SK-MEL-5 (cell line): ENCODE data around the gene KIAA1671. TPM values are rescaled to one million over a fixed set of nuclear protein-coding genes. Genes with fewer than 3 reads are reported as not detected.

Experiments
- DNase-seq: peaks from one replicate; pipeline ENCODE4 v3.0.0-alpha.2; 2016; ENCODE audit warnings: low read depth, low spot score
- in situ Hi-C: cut with HindIII; loops from 2 replicates; pipeline ENCODE4 v1.10.0; 2016; ENCODE audit warnings: low sequenced_read_pairs, high pct_unique_total_duplicates, low pct_unique_long_range_greater_than_20kb
- total RNA-seq: library from RNA; depleted of rRNA; stranded (reverse); fragments of >200 nt; shearing (Covaris generic); gene quantifications from 2 replicates; pipeline ENCODE4 v1.2.3, GENCODE V29; 2014

The KIAA1671 gene
- total RNA-seq, 1 experiment from 2014 or later = 3.0 TPM

DNA sequence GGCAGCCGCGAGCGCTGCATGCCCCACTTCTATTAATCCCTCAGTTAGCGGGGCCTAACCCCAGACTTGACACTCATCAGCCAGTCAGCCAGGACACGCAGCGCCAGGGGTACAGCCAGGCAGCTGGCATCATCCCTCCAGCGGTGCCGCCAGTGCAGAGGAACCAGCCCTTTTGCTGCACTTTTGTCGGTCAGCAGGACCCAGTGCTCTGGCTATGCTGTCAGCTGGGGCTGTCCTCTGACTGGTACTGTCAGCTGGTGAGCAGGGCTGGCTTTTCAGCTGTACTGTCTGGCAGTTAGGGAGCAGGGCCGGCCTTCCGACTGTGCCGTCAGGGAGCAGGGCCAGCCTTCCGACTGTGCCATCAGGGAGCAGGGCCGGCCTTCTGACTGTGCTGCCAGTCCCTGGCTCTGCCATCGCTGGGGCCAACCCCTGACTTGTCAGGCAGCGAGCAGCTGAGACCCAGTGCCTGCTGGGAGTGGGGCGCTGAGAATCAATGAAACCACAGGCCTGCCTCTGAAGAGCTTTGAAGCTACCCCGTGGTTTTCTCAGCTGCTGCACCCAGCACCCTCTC is 115.4 kb downstream of the KIAA1671 start:
- no peak for DNase-seq
- in situ Hi-C loops = no loop called here

DNA sequence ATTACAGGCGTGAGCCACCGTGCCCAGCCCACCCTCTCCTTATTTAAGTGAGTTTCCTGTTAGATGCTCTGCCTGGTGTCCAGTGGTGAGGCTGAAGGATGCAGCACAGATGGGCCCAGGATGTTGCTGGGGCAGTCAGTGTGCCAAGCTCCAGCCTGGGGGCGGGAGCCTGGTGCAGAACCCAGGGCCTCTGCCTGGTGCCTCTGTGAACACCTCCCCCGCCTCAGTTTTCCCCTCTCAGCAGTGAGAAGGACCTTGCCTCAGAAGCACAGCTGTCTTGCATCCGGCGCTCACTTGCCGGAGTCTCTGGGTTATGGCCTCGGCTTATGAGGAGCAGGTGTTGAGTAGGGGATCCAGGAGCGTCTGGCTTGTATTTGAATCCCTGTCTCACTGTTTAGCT is 116.2 kb downstream of the KIAA1671 start:
- in situ Hi-C loops = no loop called here

DNA sequence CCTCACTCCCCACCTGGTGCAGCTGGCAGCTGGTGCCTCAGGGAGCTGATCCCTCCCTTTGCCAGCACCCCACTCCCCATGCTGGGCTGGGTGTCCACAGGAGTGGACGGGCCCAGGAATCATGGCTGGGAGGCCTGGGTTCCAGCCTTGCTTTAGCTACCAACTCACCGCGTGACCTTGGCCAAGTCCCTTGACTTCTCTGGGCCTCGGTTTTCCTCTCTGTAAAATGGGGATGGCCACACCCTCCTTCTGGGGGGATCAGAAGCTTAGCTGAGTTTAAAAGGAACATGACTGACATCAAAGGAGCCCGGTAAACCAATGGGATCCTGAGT is 116.9 kb downstream of the KIAA1671 start:
- DNase-seq = no peak
- in situ Hi-C loops = no loop called here

More for the DNA sequence above, 116.2 kb downstream of the KIAA1671 start:
- DNase-seq = no peak

DNA sequence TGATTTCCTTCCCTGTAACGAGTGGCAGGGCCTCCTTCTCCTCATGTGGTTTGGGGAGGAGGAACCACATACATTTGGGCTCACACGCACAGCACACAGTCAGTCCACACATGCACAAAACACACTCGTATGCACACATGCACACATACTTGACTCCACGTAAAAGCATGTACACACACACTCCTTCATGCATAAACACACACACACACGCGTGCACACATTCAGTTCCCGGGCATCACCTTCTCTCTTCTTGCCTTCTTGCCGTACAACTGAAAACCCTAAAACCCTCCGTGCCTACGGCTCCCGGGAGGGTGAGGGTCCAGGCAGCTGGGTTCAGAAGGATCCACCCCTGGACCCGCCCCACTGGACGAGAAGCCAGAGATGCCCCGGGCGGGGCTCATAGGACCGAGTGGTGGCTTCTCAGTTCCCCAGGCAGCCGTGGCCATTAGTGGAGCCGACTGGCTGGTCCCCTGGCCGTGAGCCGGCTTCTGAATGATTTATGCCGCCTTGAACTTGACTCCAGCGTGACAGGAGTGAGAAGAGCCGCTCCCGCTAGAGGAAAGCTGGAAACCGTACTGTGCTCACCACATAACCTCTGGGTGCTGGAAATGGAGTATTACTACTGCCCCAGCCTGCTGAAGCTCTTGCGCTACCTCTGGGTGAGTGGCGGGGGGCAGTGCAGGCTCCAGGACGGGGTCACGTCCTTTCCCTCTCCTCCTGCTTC is 117.4 kb downstream of the KIAA1671 start:
- DNase-seq = no peak
- in situ Hi-C loops = no loop called here

DNA sequence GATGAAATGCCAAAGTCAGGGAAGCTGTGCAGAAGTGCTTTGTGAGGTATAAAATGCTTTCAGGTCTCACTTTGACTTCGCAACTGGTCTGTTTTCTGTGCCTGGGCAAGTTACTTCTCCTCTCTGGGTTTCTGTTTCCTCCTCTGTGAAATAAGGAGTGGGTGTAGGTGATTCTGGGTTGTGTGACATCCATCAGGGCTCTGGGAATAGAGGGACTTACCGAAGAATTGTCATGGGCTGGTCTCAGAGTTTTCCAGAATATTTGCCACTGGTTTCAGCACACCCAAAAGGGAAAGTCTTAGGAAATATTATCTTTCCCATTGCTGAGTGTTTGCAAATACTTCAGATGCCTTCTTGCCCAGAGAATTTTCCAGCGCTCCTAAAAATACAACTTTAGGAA is 118.4 kb downstream of the KIAA1671 start:
- in situ Hi-C loops = no loop called here
- no peak for DNase-seq

DNA sequence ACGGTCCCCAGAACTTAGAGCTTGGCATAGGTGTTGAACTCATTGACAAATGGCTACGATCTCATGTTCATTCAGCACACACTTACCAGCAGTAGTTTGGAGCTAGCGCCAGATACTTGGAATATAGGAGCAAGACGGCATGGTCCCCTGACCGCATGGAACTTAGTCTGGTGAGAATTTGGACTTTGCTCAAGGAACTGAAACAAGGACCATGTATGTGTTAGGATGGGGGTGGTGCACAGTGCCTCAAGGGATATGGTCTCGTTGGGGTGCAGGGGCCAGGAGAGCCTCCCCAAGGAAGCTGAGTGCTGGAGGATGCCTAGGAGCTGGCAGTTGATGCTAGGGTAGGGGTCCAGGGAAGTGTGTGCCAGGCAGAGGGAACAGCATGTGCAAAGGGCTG is 119.2 kb downstream of the KIAA1671 start:
- in situ Hi-C loops = no loop called here
- DNase-seq = no peak

DNA sequence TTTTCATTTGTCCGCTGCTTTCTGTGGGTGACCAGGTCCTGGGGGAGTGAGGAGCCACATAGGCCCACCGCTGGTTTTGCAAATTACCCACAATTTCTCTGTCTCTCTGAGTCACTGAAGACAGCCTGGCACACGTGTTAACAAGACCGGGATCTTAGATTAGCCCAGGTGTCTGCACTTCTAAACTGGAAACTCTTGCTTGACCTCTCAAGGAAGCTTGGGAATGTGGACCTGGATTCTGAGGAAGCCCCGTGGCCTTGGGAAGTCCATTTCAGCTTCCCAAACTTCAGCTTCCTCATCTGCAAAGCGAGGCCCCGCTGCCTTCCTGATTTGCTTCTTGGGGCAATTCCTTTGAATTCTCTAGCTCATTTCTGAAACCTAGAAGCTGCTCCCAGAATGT is 119.9 kb downstream of the KIAA1671 start:
- DNase-seq = no peak
- in situ Hi-C loops = no loop called here

DNA sequence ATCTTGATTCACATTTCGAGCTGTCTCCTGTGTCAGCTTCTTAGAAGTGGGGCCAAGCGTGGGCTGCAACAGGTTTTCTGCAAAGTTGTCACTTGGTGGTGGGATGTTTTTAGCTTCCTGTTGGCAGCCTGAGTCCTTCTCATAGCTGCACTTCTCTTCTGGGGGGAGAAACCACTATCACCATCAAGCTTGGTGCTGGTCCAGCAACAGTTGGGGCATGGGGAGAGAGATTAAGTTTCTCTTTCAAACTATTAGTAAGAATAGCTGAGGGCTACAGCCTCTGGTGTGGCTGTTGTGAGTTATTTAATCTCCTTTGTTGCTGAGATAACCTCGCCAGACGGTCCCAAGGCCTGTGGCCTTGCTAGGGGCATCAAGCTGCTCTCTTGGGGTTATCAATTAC is 123.8 kb downstream of the KIAA1671 start:
- in situ Hi-C loops = no loop called here
- no peak for DNase-seq

DNA sequence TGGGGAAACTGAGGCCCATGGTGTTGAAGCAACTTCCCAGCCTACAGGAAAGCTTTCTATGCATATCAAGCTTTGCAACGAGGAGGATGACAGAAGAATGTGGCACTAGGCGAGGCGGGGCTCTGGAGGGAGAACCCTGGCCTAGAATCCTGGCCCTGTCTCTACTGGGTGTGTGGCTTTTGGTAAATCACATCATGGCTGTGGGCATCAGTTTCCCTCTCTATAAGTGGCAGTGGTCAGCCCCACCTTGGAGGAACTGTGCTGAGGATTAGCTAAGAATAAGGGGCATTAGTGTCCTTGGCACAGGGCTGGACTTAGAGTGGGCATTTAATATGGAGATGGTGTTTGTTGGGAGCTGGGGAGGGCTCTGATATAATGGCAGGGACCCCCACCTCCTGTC is 124.5 kb downstream of the KIAA1671 start:
- in situ Hi-C loops = no loop called here
- no peak for DNase-seq

DNA sequence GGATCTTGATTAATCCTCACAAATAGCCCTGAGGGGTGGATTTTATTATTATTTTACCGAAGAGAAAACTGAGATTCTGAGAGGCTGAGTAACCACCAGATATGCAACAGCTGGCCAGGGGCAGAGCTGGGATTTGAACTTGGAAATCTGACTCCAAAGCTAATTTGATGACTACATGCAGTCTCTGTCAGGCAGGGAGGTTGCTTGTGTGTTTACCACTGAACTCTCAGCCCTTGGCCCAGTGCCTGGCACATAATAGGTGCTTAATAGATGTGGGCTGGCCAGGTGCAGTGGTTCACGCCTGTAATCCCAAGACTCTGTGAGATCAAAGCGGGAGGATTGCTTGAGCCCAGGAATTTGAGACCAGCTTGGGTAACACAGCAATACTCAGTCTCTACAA is 125.4 kb downstream of the KIAA1671 start:
- no peak for DNase-seq

DNA sequence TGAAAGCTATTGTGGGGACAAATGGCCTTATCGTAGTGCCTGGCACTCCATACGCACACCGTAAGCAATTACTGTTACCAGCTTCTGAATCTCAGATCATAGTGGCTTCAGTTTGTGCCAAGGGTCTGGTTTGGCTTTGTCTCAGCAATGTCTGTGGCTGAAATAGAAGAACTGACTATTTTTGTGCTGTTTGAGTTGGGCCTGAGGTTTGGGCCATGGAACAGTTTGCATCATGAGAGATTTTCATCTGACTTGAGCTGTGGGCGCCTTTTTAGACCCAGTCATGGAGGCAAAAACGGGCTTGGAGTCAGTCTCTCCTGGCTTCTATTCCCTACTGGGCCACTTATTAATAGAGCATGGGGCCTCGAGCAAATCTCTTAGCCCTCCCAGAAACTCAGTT is 126.1 kb downstream of the KIAA1671 start:
- in situ Hi-C loops = no loop called here
- DNase-seq = no peak

More for the DNA sequence above, 125.4 kb downstream of the KIAA1671 start:
- in situ Hi-C loops = no loop called here

DNA sequence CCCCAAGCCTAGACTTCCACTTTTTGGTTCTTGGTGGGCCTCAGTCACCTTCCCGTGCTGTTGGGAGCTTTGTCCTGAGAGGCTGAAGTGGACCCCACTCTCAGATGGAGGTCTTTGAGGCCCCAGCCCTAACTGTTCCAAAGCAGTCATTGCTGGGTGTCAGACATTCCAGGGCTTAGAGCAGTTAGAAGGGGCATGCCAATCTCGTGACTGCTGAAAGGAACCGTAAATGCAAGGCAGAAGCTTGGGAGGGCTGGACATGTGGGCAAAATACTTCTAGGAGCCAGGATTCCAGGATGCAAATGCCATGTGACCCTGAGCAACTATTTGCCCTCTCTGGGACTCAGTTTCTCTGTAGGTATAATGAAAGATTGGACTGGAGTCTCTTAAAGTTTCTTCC is 128.3 kb downstream of the KIAA1671 start:
- peak; percentile 33 for DNase-seq

DNA sequence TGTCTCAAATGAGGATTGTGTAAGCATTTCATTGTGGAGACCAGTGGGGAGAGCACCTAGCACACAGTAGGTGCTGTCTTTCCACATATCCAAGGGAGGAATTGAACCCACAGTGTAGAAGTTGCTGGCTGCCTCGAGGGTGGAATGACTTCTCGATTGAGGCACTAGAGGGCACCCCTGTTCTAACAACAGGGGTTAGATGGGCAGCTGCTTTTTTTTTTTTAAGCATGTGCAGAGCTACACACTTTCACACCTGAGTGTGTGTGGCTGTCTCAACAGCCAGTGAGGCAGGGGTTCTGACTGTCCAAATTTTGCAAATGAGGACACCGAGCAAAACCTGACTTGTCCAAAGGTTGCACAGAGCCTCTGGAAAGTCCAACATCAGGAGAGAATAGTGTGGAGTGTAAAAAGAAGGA is 128.9 kb downstream of the KIAA1671 start:
- in situ Hi-C loops = no loop called here

More for the DNA sequence above, 128.3 kb downstream of the KIAA1671 start:
- in situ Hi-C loops = no loop called here

DNA sequence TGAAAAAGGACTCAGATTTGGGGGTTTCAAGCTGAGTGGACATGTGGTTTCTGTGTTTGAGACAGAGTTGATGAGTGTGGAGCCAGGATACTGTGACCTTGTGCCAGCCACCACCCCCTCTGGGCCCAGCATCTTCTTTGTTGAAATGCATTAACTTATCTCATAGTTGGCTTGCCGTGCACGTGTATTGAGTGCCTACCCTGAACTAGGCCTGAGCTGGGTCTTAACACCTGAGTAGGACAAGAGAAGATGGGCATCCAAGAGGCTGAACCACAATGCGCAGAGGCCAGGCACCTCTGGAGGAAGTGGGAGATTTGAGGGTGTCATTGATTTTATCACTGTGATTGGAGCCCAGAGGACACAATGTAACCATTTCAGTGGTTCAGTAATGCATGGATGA is 129.6 kb downstream of the KIAA1671 start:
- no peak for DNase-seq
- in situ Hi-C loops = no loop called here

More for the DNA sequence above, 128.9 kb downstream of the KIAA1671 start:
- DNase-seq = peak; percentile 59

DNA sequence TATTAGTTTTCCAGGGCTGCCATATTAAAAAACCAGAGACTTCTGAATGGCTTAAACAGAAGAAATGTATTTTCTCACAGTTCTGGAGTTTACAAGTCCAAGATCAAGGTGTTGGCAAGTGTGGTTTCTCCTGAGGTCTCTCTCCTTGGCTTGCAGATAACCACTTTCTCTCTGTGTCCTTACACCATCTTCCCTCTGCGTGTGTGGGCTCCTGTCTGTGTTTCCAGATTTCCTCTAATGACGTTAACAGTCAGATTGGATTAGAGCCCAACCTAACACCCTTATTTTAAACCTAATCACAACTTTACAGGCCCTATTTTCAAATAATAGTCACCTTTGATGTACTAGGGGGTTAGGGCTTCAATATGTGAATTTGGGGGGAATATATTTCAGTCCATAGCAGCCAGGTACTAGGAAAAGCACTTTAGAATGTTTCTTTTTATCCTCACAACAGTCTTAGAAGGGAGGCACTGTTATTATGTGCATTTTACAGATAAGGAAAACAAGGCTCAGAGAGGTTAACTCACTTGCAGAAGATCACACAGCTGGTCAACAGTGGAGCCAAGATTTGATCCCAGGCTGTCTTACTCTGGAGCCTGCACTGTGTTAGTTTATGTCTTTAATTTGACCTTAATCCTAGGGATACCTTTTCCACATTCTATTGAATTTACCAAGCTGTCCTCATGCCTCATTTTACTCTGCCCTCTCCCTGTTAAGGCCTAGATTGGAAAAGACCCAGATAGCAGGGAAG is 130.7 kb downstream of the KIAA1671 start:
- DNase-seq = no peak
- in situ Hi-C loops = no loop called here

DNA sequence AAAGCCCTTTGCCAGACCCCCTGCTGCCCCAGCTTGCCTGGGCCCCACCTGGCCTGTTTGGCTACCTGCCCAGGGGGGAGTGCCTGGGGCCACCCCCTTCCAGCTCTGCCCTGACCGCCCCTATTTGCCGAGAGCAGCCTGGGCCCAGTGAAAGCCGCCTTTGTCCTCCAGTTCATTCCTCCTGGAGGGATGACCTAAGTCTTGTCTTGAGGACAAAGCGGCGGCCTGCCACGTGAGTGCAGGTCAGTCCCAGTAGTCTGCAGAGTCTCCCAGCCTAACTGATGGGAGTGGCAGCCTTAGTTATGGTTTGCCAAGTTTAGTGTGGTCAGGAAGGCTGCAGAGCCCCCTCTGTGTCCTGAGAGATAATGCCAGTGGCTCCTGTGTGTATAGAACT is 131.3 kb downstream of the KIAA1671 start:
- peak; percentile 82 for DNase-seq
- in situ Hi-C loops = no loop called here

DNA sequence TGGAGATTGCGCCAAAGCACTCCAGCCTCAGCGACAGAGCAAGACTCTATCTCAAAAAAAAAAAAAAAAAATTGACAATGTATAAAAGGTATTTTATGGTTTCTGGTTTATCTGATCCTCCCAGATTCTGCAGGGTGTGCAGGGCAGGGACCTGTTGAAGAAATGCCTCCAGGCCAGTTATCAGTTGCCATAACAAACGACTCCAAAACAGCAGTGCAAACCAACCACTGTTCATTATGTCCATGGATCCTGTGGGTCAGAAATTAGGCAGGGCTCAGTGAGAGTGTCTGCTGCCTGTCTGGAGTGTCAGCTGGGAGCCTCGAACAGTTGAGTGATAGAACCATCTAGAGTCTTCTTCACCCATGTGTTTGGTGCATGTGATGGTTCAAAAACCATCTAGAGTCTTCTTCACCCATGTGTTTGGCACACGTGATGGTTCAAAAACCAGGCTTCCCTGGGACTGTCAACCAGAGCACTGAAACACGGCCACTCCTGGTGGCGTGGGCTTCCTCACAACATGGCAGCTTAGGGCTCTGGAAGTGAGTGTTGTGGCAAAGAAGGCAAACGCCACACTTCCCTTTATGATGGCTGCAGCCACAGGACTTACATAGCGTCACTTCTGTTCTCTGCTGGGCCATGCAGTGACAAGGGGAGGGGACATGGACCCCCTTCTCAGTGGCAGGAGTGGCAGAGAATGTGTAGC is 132.0 kb downstream of the KIAA1671 start:
- in situ Hi-C loops = no loop called here
- no peak for DNase-seq

DNA sequence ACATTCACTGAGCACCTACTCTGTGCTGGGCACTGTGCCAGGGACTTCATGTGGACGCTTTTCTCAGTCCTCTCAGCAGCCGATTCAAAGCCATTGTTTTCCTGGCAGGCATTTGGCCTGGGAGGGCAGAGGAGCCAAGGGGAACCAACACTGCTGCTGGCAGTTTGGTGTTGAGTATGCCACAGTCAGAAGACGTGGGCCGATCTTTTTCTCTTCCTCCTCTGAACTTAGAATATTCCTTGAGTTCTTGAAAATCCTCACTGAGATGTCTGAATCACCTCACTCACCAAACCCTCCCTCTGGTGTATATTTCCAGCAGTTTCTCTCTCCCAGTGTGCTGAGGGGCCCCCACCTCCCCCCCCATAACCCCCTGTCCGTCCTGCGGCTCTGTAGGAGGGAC is 132.6 kb downstream of the KIAA1671 start:
- no peak for DNase-seq
- in situ Hi-C loops = no loop called here
